IPS-18a (cell line): ENCODE data around the gene IQGAP2.
"Not testable (repeated sequence)": the region's sequence is repeated elsewhere in the genome, so short reads cannot be mapped to it uniquely, and the experiment has no call there.

Source experiments
- H3K27ac ChIP-seq: one replicate; pipeline ENCODE4 v1.5.1; 2013; ENCODE audit warnings: low read length
- H3K27me3 ChIP-seq: one replicate; pipeline ENCODE4 v1.6.1; 2013; ENCODE audit warnings: mild to moderate bottlenecking, low read length; ENCODE audit not compliant: control insufficient read depth, insufficient read depth
- H3K36me3 ChIP-seq: one replicate; pipeline ENCODE4 v1.6.1; 2013; ENCODE audit warnings: low read depth, low read length; ENCODE audit not compliant: control insufficient read depth
- H3K4me1 ChIP-seq: one replicate; pipeline ENCODE4 v1.6.1; 2013; ENCODE audit warnings: low read depth, low read length; ENCODE audit not compliant: control insufficient read depth
- H3K4me3 ChIP-seq: one replicate; pipeline ENCODE4 v1.5.1; 2013; ENCODE audit warnings: low read length
- H3K9ac ChIP-seq: one replicate; pipeline ENCODE4 v1.6.1; 2013; ENCODE audit warnings: mild to moderate bottlenecking, low read length, moderate library complexity
- H3K9me3 ChIP-seq: one replicate; pipeline ENCODE4 v1.6.1; 2013; ENCODE audit warnings: low read depth, low read length; ENCODE audit not compliant: control insufficient read depth

Gene IQGAP2

GRCh38 chr5:76723906-76724305 is 320.8 kb downstream of the IQGAP2 start:
- H3K4me3 ChIP-seq: no peak overlapping the region
- H3K9me3 ChIP-seq: no peaks in the 10 kb centered on the region
- H3K4me1 ChIP-seq: no peaks in the 10 kb centered on the region
- H3K36me3 ChIP-seq: no peaks in the 10 kb centered on the region
- H3K9ac ChIP-seq: no peak overlapping the region
- H3K27ac ChIP-seq: no peak overlapping the region
- no peaks in the 10 kb centered on the region for H3K27me3 ChIP-seq

- H3K4me1 ChIP-seq: no peaks in the 10 kb centered on the region
- no peaks in the 10 kb centered on the region for H3K9me3 ChIP-seq
- H3K4me3 ChIP-seq: no peak overlapping the region
- H3K9ac ChIP-seq: no peak overlapping the region
- no peaks in the 10 kb centered on the region for H3K36me3 ChIP-seq
- no peaks in the 10 kb centered on the region for H3K27me3 ChIP-seq
- no peak overlapping the region for H3K27ac ChIP-seq
Measured at GRCh38 chr5:76724871-76725270, 321.8 kb downstream of the IQGAP2 start.

- Histone ChIP-seq H3K4me3 (no peak overlapping the region), H3K4me1 (no peaks in the 10 kb centered on the region), H3K36me3 (peaks cover 17% of the 10 kb centered on the region), H3K9me3 (no peaks in the 10 kb centered on the region), H3K27ac (no peak overlapping the region), H3K27me3 (no peaks in the 10 kb centered on the region), H3K9ac (no peak overlapping the region)
Measured at GRCh38 chr5:76728965-76729364, 325.9 kb downstream of the IQGAP2 start.

- Histone ChIP-seq H3K27me3 (no peaks in the 10 kb centered on the region), H3K36me3 (peaks cover 23% of the 10 kb centered on the region), H3K27ac (no peak overlapping the region), H3K4me3 (no peak overlapping the region), H3K9me3 (no peaks in the 10 kb centered on the region), H3K9ac (no peak overlapping the region), H3K4me1 (no peaks in the 10 kb centered on the region)
Measured at GRCh38 chr5:76729373-76730290, 326.5 kb downstream of the IQGAP2 start.

GRCh38 chr5:76732405-76733048 is 329.4 kb downstream of the IQGAP2 start:
- Histone ChIP-seq H3K4me1 (no peaks in the 10 kb centered on the region), H3K27ac (no peak overlapping the region), H3K4me3 (no peak overlapping the region), H3K27me3 (no peaks in the 10 kb centered on the region), H3K9me3 (no peaks in the 10 kb centered on the region), H3K9ac (no peak overlapping the region), H3K36me3 (peaks cover 23% of the 10 kb centered on the region)

- no peaks in the 10 kb centered on the region for H3K4me1 ChIP-seq
- H3K9me3 ChIP-seq: no peaks in the 10 kb centered on the region
- H3K27me3 ChIP-seq: no peaks in the 10 kb centered on the region
- no peak overlapping the region for H3K4me3 ChIP-seq
- no peak overlapping the region for H3K9ac ChIP-seq
- peaks cover 23% of the 10 kb centered on the region for H3K36me3 ChIP-seq
- no peak overlapping the region for H3K27ac ChIP-seq
Measured at GRCh38 chr5:76733049-76733417, 329.9 kb downstream of the IQGAP2 start.

GRCh38 chr5:76735762-76736545 is 332.9 kb downstream of the IQGAP2 start:
- no peaks in the 10 kb centered on the region for H3K9me3 ChIP-seq
- H3K27me3 ChIP-seq: no peaks in the 10 kb centered on the region
- no peak overlapping the region for H3K4me3 ChIP-seq
- H3K36me3 ChIP-seq: peaks cover 23% of the 10 kb centered on the region
- H3K27ac ChIP-seq: no peak overlapping the region
- no peaks in the 10 kb centered on the region for H3K4me1 ChIP-seq
- H3K9ac ChIP-seq: no peak overlapping the region

- Histone ChIP-seq H3K9ac (no peak overlapping the region), H3K9me3 (no peaks in the 10 kb centered on the region), H3K27ac (no peak overlapping the region), H3K36me3 (peaks cover 23% of the 10 kb centered on the region), H3K4me1 (no peaks in the 10 kb centered on the region), H3K27me3 (no peaks in the 10 kb centered on the region), H3K4me3 (no peak overlapping the region)
Measured at GRCh38 chr5:76736679-76737556, 333.8 kb downstream of the IQGAP2 start.

- H3K27ac ChIP-seq: no peak overlapping the region
- H3K36me3 ChIP-seq: peaks cover 17% of the 10 kb centered on the region
- no peak overlapping the region for H3K4me3 ChIP-seq
- H3K9me3 ChIP-seq: no peaks in the 10 kb centered on the region
- no peak overlapping the region for H3K9ac ChIP-seq
- H3K27me3 ChIP-seq: no peaks in the 10 kb centered on the region
- no peaks in the 10 kb centered on the region for H3K4me1 ChIP-seq
Measured at GRCh38 chr5:76737846-76738245, 334.8 kb downstream of the IQGAP2 start.

- not testable (repeated sequence) for H3K36me3 ChIP-seq, H3K9me3 ChIP-seq, H3K27me3 ChIP-seq, H3K4me3 ChIP-seq, H3K4me1 ChIP-seq, H3K27ac ChIP-seq, H3K9ac ChIP-seq
Measured at GRCh38 chr5:76741506-76741905, 338.4 kb downstream of the IQGAP2 start.

GRCh38 chr5:76742583-76742982 is 339.5 kb downstream of the IQGAP2 start:
- Histone ChIP-seq H3K27me3 (no peaks in the 10 kb centered on the region), H3K9me3 (no peaks in the 10 kb centered on the region), H3K4me3 (no peak overlapping the region), H3K27ac (no peak overlapping the region), H3K9ac (no peak overlapping the region), H3K4me1 (peaks cover 5% of the 10 kb centered on the region), H3K36me3 (no peaks in the 10 kb centered on the region)
